AG10803 (cell line): ENCODE results near the gene MEIS1.

ENCODE experiments used
- DNase-seq: peaks from one replicate; pipeline ENCODE4 v3.0.0; 2010; ENCODE audit warnings: low read depth
- H3K4me3 ChIP-seq: 2 replicates; pipeline ENCODE4 v1.5.1; 2011; ENCODE audit warnings: mild to moderate bottlenecking, low read length, control low read depth
- TF ChIP-seq, protein P1 (sequence below): conservative IDR thresholded peaks from 2 replicates; pipeline ENCODE4 v1.5.1; 2011; ENCODE audit warnings: mild to moderate bottlenecking, low read length, control low read depth, inconsistent platforms

The MEIS1 gene

GRCh38 chr2:66498289-66498975, 63.5 kb downstream of the MEIS1 start:
- TF ChIP-seq, protein P1, sequence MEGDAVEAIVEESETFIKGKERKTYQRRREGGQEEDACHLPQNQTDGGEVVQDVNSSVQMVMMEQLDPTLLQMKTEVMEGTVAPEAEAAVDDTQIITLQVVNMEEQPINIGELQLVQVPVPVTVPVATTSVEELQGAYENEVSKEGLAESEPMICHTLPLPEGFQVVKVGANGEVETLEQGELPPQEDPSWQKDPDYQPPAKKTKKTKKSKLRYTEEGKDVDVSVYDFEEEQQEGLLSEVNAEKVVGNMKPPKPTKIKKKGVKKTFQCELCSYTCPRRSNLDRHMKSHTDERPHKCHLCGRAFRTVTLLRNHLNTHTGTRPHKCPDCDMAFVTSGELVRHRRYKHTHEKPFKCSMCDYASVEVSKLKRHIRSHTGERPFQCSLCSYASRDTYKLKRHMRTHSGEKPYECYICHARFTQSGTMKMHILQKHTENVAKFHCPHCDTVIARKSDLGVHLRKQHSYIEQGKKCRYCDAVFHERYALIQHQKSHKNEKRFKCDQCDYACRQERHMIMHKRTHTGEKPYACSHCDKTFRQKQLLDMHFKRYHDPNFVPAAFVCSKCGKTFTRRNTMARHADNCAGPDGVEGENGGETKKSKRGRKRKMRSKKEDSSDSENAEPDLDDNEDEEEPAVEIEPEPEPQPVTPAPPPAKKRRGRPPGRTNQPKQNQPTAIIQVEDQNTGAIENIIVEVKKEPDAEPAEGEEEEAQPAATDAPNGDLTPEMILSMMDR, result no peak
- no peak for DNase-seq
- H3K4me3 ChIP-seq, result no peak overlapping the region

GRCh38 chr2:66501267-66501666, 66.3 kb downstream of the MEIS1 start:
- no peak overlapping the region for H3K4me3 ChIP-seq
- no peak for DNase-seq
- TF ChIP-seq, protein P1, result no peak

GRCh38 chr2:66506265-66506664, 71.3 kb downstream of the MEIS1 start:
- TF ChIP-seq, protein P1, result no peak
- H3K4me3 ChIP-seq, result no peak overlapping the region
- no peak for DNase-seq

- TF ChIP-seq, protein P1, result no peak
- H3K4me3 ChIP-seq, result no peak overlapping the region
- DNase-seq, result no peak
These were observed 72.8 kb downstream of the MEIS1 start for GRCh38 chr2:66507673-66508201.

GRCh38 chr2:66508484-66509071, 73.7 kb downstream of the MEIS1 start:
- TF ChIP-seq, protein P1, result no peak
- H3K4me3 ChIP-seq, result peak overlapping the region; percentile 5; the same call in 1 of the 2 replicates
- peak; percentile 66 for DNase-seq

DNA sequence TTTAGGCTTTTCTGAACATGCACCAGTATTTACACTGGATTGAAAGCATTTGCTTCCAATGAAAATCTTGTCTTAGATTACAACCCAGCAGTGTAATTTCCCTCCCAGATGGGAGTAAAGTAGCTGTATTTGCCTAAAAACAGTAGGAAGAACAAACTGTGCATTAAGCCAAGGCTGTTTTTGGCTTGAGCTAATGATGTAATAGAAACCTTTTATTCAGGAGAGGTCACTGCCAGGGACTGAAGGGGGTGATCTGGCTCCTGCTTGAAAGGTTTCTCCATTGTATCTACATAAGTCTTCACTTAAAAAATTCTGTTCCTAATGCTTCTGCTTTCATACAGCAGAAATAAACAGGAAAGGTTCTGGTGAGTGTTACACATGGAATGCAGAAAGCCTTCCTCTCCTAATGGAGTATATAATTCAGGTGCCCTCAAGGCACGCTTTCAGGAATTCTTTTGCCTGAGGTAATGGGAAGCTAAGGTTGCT, 74.4 kb downstream of the MEIS1 start:
- peak; percentile 21 for DNase-seq
- TF ChIP-seq, protein P1, result no peak
- H3K4me3 ChIP-seq, result no peak overlapping the region

- no peak overlapping the region for H3K4me3 ChIP-seq
- TF ChIP-seq, protein P1, result no peak
- DNase-seq, result peak; percentile 25
These were observed 77.7 kb downstream of the MEIS1 start for GRCh38 chr2:66512626-66513025.
